ENCODE data around the gene HCFC1. TPM values are rescaled to one million over a fixed set of nuclear protein-coding genes. Genes with fewer than 3 reads are reported as not detected.

The HCFC1 gene
- total RNA-seq, 2 experiments from 2014 or later: 45.9 to 50.2 TPM

- DNase-seq (no peak), ATAC-seq (ENCODE audit: poor library complexity) (no peak)
- peak overlapping the region; percentile 84 for H3K27ac Mint-ChIP-seq
- peaks cover 52% of the 10 kb centered on the region for H3K4me1 ChIP-seq (ENCODE audit: insufficient read depth, low read length)
- TF ChIP-seq, protein P1, sequence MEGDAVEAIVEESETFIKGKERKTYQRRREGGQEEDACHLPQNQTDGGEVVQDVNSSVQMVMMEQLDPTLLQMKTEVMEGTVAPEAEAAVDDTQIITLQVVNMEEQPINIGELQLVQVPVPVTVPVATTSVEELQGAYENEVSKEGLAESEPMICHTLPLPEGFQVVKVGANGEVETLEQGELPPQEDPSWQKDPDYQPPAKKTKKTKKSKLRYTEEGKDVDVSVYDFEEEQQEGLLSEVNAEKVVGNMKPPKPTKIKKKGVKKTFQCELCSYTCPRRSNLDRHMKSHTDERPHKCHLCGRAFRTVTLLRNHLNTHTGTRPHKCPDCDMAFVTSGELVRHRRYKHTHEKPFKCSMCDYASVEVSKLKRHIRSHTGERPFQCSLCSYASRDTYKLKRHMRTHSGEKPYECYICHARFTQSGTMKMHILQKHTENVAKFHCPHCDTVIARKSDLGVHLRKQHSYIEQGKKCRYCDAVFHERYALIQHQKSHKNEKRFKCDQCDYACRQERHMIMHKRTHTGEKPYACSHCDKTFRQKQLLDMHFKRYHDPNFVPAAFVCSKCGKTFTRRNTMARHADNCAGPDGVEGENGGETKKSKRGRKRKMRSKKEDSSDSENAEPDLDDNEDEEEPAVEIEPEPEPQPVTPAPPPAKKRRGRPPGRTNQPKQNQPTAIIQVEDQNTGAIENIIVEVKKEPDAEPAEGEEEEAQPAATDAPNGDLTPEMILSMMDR (IDR thresholded peaks at IDR 0.05): no peak
- peak overlapping the region; percentile 87 for H3K4me3 Mint-ChIP-seq
- H3K4me1 Mint-ChIP-seq (ENCODE audit: low read depth): peaks cover 9% of the 10 kb centered on the region
- H3K36me3 ChIP-seq (ENCODE audit: insufficient read depth, low read length): peaks cover 30% of the 10 kb centered on the region
- H3K27me3 ChIP-seq (ENCODE audit: control insufficient read depth in 1 of 2, insufficient read depth in 2 of 2, low read length in 2 of 2): no peaks in the 10 kb centered on the region
- peak overlapping the region; percentile 60 to 61 for H3K27ac ChIP-seq (ENCODE audit: low read depth in 1 of 2, low read length in 2 of 2)
- intact Hi-C loops (cut with DNase I, micrococcal nuclease): loop anchor here (5.0 to 10.0 kb wide), 4 partner anchors 41 to 357 kb away; partner anchors contain the start of genes EMD (in 1 of the 2), FLNA (in 1 of the 2) and MECP2 (in 1 of the 2)
- CTCF ChIA-PET: interaction anchor here (0.9 to 2.0 kb wide), 2 partner anchors 49 to 93 kb away, joined by 3 to 6 read pairs; no protein-coding TSS in a partner anchor
- H3K9me3 ChIP-seq (ENCODE audit: control insufficient read depth in 1 of 2, insufficient read depth in 1 of 2, low read length in 2 of 2): no peaks in the 10 kb centered on the region
- H3K9me3 Mint-ChIP-seq: no peaks in the 10 kb centered on the region
- POLR2A ChIA-PET: interaction anchor here (0.6 to 1.2 kb wide), 4 partner anchors 32 to 78 kb away, joined by 3 read pairs; partner anchors contain the start of gene HCFC1
- no peaks in the 10 kb centered on the region for H3K27me3 Mint-ChIP-seq
- peak overlapping the region; percentile 57 for H3K4me3 ChIP-seq (ENCODE audit: low read length)
- peaks cover 34% of the 10 kb centered on the region for H3K36me3 Mint-ChIP-seq (ENCODE audit: low read depth)
Measured at GRCh38 chrX:154017766-154018517, 46.3 kb upstream of the HCFC1 start.

- H3K36me3 ChIP-seq (ENCODE audit: insufficient read depth, low read length): peaks cover 42% of the 10 kb centered on the region
- H3K9me3 ChIP-seq (ENCODE audit: control insufficient read depth in 1 of 2, insufficient read depth in 1 of 2, low read length in 2 of 2): no peaks in the 10 kb centered on the region
- no peak overlapping the region for H3K4me3 ChIP-seq (ENCODE audit: low read length)
- H3K27me3 ChIP-seq (ENCODE audit: control insufficient read depth in 1 of 2, insufficient read depth in 2 of 2, low read length in 2 of 2): no peaks in the 10 kb centered on the region
- TF ChIP-seq, protein P1 (IDR thresholded peaks at IDR 0.05): no peak
- DNase-seq (no peak), ATAC-seq (ENCODE audit: poor library complexity) (no peak)
- H3K9me3 Mint-ChIP-seq: no peaks in the 10 kb centered on the region
- intact Hi-C loops (cut with DNase I, micrococcal nuclease): loop anchor here (5.0 to 10.0 kb wide), 4 partner anchors 39 to 358 kb away; partner anchors contain the start of genes EMD (in 1 of the 2), FLNA (in 1 of the 2) and MECP2 (in 1 of the 2)
- H3K4me1 Mint-ChIP-seq (ENCODE audit: low read depth): peaks cover 9% of the 10 kb centered on the region
- peaks cover 34% of the 10 kb centered on the region for H3K36me3 Mint-ChIP-seq (ENCODE audit: low read depth)
- H3K4me1 ChIP-seq (ENCODE audit: insufficient read depth, low read length): peaks cover 50% of the 10 kb centered on the region
- no peak overlapping the region for H3K27ac Mint-ChIP-seq
- ChIA-PET POLR2A (no interaction called here), CTCF (interaction anchor here (0.9 kb wide), 1 partner anchor 48 kb away, joined by 3 read pairs; no protein-coding TSS in a partner anchor)
- H3K4me3 Mint-ChIP-seq: no peak overlapping the region
- no peaks in the 10 kb centered on the region for H3K27me3 Mint-ChIP-seq
- no peak overlapping the region for H3K27ac ChIP-seq (ENCODE audit: low read depth in 1 of 2, low read length in 2 of 2)
Measured at GRCh38 chrX:154016366-154017076, 44.9 kb upstream of the HCFC1 start.

DNA sequence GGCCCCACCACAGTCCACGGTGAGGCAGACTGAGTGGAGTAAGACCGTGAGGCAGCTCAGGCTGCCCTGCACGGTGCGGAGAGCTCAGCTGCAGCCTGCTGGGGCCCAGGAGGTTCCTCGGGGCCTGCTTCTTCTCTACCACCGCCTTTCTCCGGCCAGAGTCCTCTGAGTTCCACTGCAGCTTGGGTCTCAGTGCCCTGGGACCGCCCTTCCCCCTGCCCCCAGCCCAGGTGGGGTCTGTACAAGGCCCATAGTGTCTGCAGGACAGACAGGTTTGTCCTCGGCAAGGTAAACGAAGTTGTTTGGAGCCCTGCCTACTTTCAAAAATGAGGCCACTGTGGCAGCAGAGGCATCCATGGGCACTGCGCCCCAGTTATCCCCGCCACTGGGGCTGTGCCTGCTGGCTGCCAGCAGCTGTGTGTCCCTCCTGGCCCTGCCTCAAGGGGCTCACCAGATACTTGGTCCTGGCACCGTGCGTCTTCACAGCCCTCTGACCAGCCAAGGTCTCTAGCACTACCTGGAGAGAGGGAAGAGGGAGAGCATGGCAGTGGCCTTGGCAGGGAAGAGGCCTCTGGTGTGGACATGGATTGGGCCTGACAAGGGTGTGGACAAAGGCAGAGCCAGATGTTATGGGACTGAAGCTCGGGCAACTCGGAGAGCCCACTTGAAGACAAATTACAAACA is 44.1 kb upstream of the HCFC1 start:
- Mint-ChIP-seq H3K27ac (no peak overlapping the region), H3K4me1 (ENCODE audit: low read depth) (peaks cover 9% of the 10 kb centered on the region), H3K4me3 (peak overlapping the region; percentile 66), H3K36me3 (ENCODE audit: low read depth) (peaks cover 38% of the 10 kb centered on the region), H3K27me3 (no peaks in the 10 kb centered on the region), H3K9me3 (no peaks in the 10 kb centered on the region)
- Histone ChIP-seq H3K27ac (ENCODE audit: low read depth in 1 of 2, low read length in 2 of 2) (no peak overlapping the region), H3K36me3 (ENCODE audit: insufficient read depth, low read length) (peaks cover 46% of the 10 kb centered on the region), H3K9me3 (ENCODE audit: control insufficient read depth in 1 of 2, insufficient read depth in 1 of 2, low read length in 2 of 2) (no peaks in the 10 kb centered on the region), H3K4me1 (ENCODE audit: insufficient read depth, low read length) (peaks cover 44% of the 10 kb centered on the region), H3K27me3 (ENCODE audit: control insufficient read depth in 1 of 2, insufficient read depth in 2 of 2, low read length in 2 of 2) (no peaks in the 10 kb centered on the region), H3K4me3 (ENCODE audit: low read length) (no peak overlapping the region)
- DNase-seq (no peak), ATAC-seq (ENCODE audit: poor library complexity) (no peak)
- intact Hi-C loops (cut with DNase I, micrococcal nuclease): loop anchor here (5.0 to 10.0 kb wide), 4 partner anchors 38 to 359 kb away; partner anchors contain the start of genes EMD (in 1 of the 2), FLNA (in 1 of the 2) and MECP2 (in 1 of the 2)
- CTCF ChIA-PET: interaction anchor here (3.1 kb wide), 1 partner anchor 36 kb away, joined by 12 read pairs; no protein-coding TSS in a partner anchor
- POLR2A ChIA-PET: no interaction called here
- TF ChIP-seq, protein P1 (IDR thresholded peaks at IDR 0.05): no peak
